IMR-90 (cell line): ENCODE measurements around the gene COPZ1.

Source experiments
- CTCF ChIP-seq: conservative IDR thresholded peaks from 2 replicates; pipeline ENCODE4 v1.5.1; 2012; ENCODE audit warnings: mild to moderate bottlenecking, low read depth, low read length, improper control_type of control experiment
- ELK1 ChIP-seq: fragments of 150-350 bp; IDR thresholded peaks from 2 replicates; pipeline ENCODE4 v1.6.1; 2016; ENCODE audit warnings: low read depth, mild to moderate bottlenecking, low read length, moderate library complexity, borderline replicate concordance
- MXI1 ChIP-seq: IDR thresholded peaks from 2 replicates; pipeline ENCODE4 v1.6.1; 2012; ENCODE audit warnings: low read depth, mild to moderate bottlenecking, low read length, moderate library complexity, borderline replicate concordance
- POLR2A ChIP-seq: IDR thresholded peaks from 2 replicates; pipeline ENCODE4 v1.6.1; 2012; ENCODE audit warnings: mild to moderate bottlenecking, low read depth, low read length
- RAD21 ChIP-seq: IDR thresholded peaks from 2 replicates; pipeline ENCODE4 v1.6.1; 2012; ENCODE audit warnings: low read length, improper control_type of control experiment

- TF ChIP-seq CTCF (no peak), MXI1 (no peak), ELK1 (no peak), POLR2A (no peak), RAD21 (no peak)
Measured at GRCh38 chr12:54373649-54374561, 49.0 kb downstream of the COPZ1 start.
